Right ventricle myocardium inferior (tissue), 1 donor: Measurements from ENCODE around the gene GPR32. TPM values are rescaled to one million over a fixed set of nuclear protein-coding genes. Genes with fewer than 3 reads are reported as not detected.

Experiments used
- ATAC-seq: fragments of 200-7000 bp; cut with Tn5 transposase; one replicate; pipeline ENCODE4 v1.9.1; 2020; ENCODE audit warnings: mild to moderate bottlenecking, moderate library complexity
- DNase-seq: peaks from one replicate; pipeline ENCODE4 v3.0.0; 2021; ENCODE audit errors: missing footprints
- intact Hi-C: fragments of 100-400 bp; cut with DNase I; formaldehyde crosslinking; loops from one replicate; pipeline ENCODE4 v1.11.0; 2022
- total RNA-seq: library from RNA; stranded (reverse); fragmentation: NEBNext Ultra II Directional; extraction: Animal tissue kit (Norgen Biotek cat#: 25700); gene quantifications from one replicate; pipeline ENCODE4 v1.2.1, GENCODE V29; 2021
- donor health status: DM: no; HTN: yes; CAD: no; lungs with severe emphysema.

The GPR32 gene
- total RNA-seq, 1 donor from 2014 or later = not detected

GRCh38 chr19:50817941-50818858 is 47.9 kb downstream of the GPR32 start:
- intact Hi-C loops = no loop called here
- no peak for DNase-seq
- ATAC-seq = no peak

DNA sequence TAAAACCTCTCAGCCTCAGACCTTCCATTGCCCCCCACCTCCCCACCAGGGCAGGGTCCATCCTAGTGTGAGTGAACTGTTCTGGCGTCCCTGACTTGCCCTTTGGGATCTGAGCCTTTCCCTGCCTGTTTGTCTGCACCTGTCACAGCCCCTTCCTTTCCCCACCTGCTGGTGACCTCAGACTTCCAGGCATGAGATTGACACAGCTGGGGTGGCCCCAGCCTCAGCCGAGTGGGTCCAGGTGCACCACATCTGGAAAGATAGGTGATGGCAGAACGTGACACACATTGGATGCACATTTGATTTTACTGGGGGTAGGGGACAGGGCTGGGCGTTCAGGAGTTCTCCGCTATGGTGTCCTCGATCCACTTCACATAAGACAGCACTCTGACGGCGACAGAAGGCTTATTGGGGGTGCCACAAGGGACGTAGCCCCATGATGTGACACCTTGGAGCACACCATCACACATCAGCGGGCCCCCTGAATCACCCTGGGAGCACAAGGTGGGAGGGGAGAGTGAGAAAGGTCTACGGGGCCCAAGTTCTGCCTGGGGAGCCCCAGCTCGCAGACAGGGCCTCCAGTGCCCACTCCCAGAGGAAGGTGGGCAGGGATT is 48.7 kb downstream of the GPR32 start:
- intact Hi-C loops = no loop called here
- ATAC-seq (no peak), DNase-seq (no peak)

- ATAC-seq (no peak), DNase-seq (no peak)
- intact Hi-C loops = no loop called here
These were observed 49.4 kb downstream of the GPR32 start for GRCh38 chr19:50819636-50820035.

DNA sequence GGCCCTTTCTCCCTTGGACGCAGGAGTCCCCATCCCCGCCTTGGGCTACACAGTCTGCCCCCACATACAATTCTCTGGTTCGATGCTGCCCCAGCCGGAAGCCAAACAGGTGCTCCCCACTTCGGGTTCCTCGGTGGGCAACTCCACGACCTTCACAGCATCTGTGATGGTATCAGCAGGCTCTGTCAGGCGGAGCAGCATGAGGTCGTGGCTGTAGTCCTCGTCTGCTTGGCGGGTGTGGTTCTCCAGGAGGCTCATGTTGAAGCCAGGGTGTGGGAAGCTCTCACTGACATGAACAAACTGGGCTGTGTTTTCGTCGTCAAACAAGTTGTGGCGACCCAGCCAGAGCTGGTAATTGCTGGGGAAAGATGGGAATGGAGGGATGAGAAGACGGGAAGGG is 49.8 kb downstream of the GPR32 start:
- intact Hi-C loops = no loop called here
- DNase-seq (no peak), ATAC-seq (no peak)

DNA sequence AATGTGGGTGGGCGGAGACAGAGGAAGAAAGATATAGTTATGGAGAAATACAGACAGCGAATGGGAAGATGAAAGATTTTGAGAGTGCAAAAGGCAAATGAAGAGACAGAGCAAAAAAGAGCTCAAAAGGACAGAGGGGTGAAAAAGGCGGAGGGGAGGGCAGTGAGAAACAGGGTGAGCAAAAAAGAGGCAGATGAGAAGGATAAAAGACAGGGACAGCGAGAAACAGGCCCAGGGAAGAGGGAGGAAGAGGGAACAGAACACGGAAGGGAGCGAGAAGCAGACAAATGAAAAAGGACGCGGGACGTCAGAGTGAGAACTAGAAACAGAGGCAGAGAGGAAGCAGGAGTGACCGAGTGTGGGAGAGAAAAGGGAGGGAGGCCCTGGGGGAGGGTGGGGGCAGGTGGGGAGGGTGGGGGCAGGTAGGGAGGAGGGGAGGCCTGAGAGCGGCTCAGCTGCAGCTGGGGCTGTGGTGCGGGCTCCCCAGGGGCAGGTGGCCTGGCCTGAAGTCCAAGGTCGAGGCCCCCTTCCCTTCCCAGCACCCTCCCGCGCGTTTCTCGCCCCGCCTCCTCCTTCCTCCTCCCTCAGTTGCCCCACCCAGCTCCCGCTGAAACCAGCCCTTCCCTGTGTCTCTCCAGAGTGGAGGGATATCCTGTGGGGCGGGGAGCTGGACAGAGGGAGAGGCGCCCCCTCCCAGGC is 50.4 kb downstream of the GPR32 start:
- intact Hi-C loops = no loop called here
- ATAC-seq (peak; percentile 35), DNase-seq (no peak)

DNA sequence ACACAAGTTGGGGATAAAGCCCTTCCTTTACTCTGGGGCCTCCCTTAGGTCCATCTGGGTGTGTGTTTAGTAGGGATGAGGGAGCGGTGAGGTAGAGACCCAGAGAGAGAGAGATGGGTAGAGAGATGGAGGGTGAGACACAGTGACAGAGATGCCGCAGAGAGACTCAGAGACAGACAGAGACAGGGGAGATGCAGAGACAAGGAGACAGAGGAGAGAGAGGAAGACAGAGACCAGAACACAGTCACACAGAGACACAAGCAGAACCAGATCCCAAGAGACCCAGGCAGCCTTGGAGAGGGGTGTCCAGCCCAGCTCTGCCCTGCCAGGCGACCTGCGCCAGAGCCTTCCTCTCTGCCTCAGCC is 51.0 kb downstream of the GPR32 start:
- intact Hi-C loops = no loop called here
- DNase-seq (no peak), ATAC-seq (no peak)

Other genes starting within 250 kb of the GPR32 start
- 0.92 TPM for gene LRRC4B, start 202.0 kb upstream of the GPR32 start, total RNA-seq
- gene SYT3, start 130.6 kb upstream of the GPR32 start, total RNA-seq = 0.27 TPM
- gene C19orf81, start 121.0 kb upstream of the GPR32 start, total RNA-seq = 2.5 TPM
- gene SHANK1, start 50.7 kb upstream of the GPR32 start, total RNA-seq = 0.22 TPM
- gene CLEC11A, start 47.1 kb upstream of the GPR32 start, total RNA-seq = 4.0 TPM
- gene ACP4, start 20.0 kb downstream of the GPR32 start, total RNA-seq = not detected
- gene KLK1, start 53.3 kb downstream of the GPR32 start, total RNA-seq = 0.32 TPM
- not detected for gene KLK15, start 63.1 kb downstream of the GPR32 start, total RNA-seq
- gene KLK3, start 84.5 kb downstream of the GPR32 start, total RNA-seq = not detected
- not detected for gene KLK2, start 103.0 kb downstream of the GPR32 start, total RNA-seq
- gene KLK4, start 140.9 kb downstream of the GPR32 start, total RNA-seq = not detected
- not detected for gene KLK5, start 182.6 kb downstream of the GPR32 start, total RNA-seq
- not detected for gene KLK6, start 199.1 kb downstream of the GPR32 start, total RNA-seq
- not detected for gene KLK7, start 213.5 kb downstream of the GPR32 start, total RNA-seq
- not detected for gene KLK8, start 231.1 kb downstream of the GPR32 start, total RNA-seq
- not detected for gene KLK10, start 249.2 kb downstream of the GPR32 start, total RNA-seq